A549 treated with ZK216348 at 1 μM for 4 hours (cell line): ENCODE data around the gene MUC5AC. TPM values are rescaled to one million over a fixed set of nuclear protein-coding genes. Genes with fewer than 3 reads are reported as not detected.

Experiments
- total RNA-seq: library from RNA; stranded (reverse); fragments of 200-300 nt; extraction: Qiagen RNA extraction; gene quantifications from 5 replicates; pipeline ENCODE4 v1.2.3, GENCODE V29; 2022; ENCODE audit warnings: low read depth

MUC5AC gene
- 0.79 to 3.9 TPM (median 2.7 TPM) in 5 replicates for total RNA-seq

GRCh38 chr11:1157645-1158591 lies at the start of gene MUC5AC:
TSS of gene MUC5AC (plus strand) at chr11:1157953. CDS start at chr11:1158000, 47 bp downstream.

GRCh38 chr11:1222491-1223345 lies 65.0 kb downstream of the MUC5AC start, which contains the start of gene MUC5B:
TSS of gene MUC5B (plus strand) at chr11:1223066. CDS start at chr11:1223124, 58 bp downstream.

Other genes with a start within 250 kb of the MUC5AC start
- 69.4 to 78.4 TPM (median 71.7 TPM) in 5 replicates for gene CHID1, start 247.1 kb upstream of the MUC5AC start, total RNA-seq
- gene AP2A2, start 232.1 kb upstream of the MUC5AC start, total RNA-seq = 33.3 to 39.8 TPM (median 36.9 TPM) in 5 replicates
- gene MUC6, start 121.2 kb upstream of the MUC5AC start, total RNA-seq = 0.30 TPM in 1 of 5 replicates, not detected in the others
- 0.26 to 0.59 TPM (median 0.36 TPM) in 5 replicates for gene MUC2, start 83.1 kb upstream of the MUC5AC start, total RNA-seq
- gene MUC5B, start 65.1 kb downstream of the MUC5AC start, total RNA-seq = 1.2 to 6.5 TPM (median 3.8 TPM) in 5 replicates
- gene TOLLIP, start 151.7 kb downstream of the MUC5AC start, total RNA-seq = 26.9 to 61.1 TPM (median 52.5 TPM) in 5 replicates
- gene BRSK2, start 232.0 kb downstream of the MUC5AC start, total RNA-seq = 6.5 to 7.9 TPM (median 6.9 TPM) in 5 replicates